HG02943 (cell line): ENCODE results near the gene CDKN2A.

Experiments
- ATAC-seq: cut with Tn5 transposase; IDR thresholded peaks from one replicate; pipeline ENCODE4 v1.9.1; 2021; ENCODE audit warnings: mild to moderate bottlenecking, low read depth, moderate library complexity; ENCODE audit not compliant: unreplicated experiment

Gene CDKN2A

GRCh38 chr9:22008384-22008716 is 14.2 kb upstream of the CDKN2A start:
- no peak for ATAC-seq

- ATAC-seq: no peak
Measured at GRCh38 chr9:22005702-22006606, 11.8 kb upstream of the CDKN2A start.

GRCh38 chr9:22005021-22005701 is 11.0 kb upstream of the CDKN2A start:
- no peak for ATAC-seq

- ATAC-seq: no peak
Measured at GRCh38 chr9:22002038-22002437, 7.8 kb upstream of the CDKN2A start.

- ATAC-seq: no peak
Measured at GRCh38 chr9:21998026-21998425, 3.8 kb upstream of the CDKN2A start.

- no peak for ATAC-seq
Measured at GRCh38 chr9:21997480-21997879, 3.3 kb upstream of the CDKN2A start.

- no peak for ATAC-seq
Measured at GRCh38 chr9:21996858-21997257, 2.7 kb upstream of the CDKN2A start.

- ATAC-seq: no peak
Measured at GRCh38 chr9:21996438-21996837, 2.2 kb upstream of the CDKN2A start.

GRCh38 chr9:21995666-21996398 is 1.6 kb upstream of the CDKN2A start:
- ATAC-seq: no peak

- peak; percentile 81 for ATAC-seq
Measured at GRCh38 chr9:21995006-21995665, 944 bp upstream of the CDKN2A start.

GRCh38 chr9:21994556-21995005 is 389 bp upstream of the CDKN2A start, which contains the start of gene CDKN2B-AS1:
Gene CDKN2B-AS1, plus strand, starts transcription at chr9:21994791.
- peak; percentile 48 for ATAC-seq

GRCh38 chr9:21993007-21993406 is 1.2 kb downstream of the CDKN2A start:
- no peak for ATAC-seq

- ATAC-seq: no peak
Measured at GRCh38 chr9:21991072-21991959, 2.9 kb downstream of the CDKN2A start.

GRCh38 chr9:21989440-21990189 is 4.6 kb downstream of the CDKN2A start:
- no peak for ATAC-seq

- no peak for ATAC-seq
Measured at GRCh38 chr9:21988056-21988990, 5.9 kb downstream of the CDKN2A start.

- ATAC-seq: no peak
Measured at GRCh38 chr9:21985964-21986667, 8.1 kb downstream of the CDKN2A start.

- no peak for ATAC-seq
Measured at GRCh38 chr9:21984101-21984500, 10.1 kb downstream of the CDKN2A start.
